ENCODE data around the gene ASB3.
A peak's percentile ranks its signal among the peaks of the same experiment; 100 is the strongest.
"Not testable (repeated sequence)": the region's sequence is repeated elsewhere in the genome, so short reads cannot be mapped to it uniquely, and the experiment has no call there.

ASB3 gene

DNA sequence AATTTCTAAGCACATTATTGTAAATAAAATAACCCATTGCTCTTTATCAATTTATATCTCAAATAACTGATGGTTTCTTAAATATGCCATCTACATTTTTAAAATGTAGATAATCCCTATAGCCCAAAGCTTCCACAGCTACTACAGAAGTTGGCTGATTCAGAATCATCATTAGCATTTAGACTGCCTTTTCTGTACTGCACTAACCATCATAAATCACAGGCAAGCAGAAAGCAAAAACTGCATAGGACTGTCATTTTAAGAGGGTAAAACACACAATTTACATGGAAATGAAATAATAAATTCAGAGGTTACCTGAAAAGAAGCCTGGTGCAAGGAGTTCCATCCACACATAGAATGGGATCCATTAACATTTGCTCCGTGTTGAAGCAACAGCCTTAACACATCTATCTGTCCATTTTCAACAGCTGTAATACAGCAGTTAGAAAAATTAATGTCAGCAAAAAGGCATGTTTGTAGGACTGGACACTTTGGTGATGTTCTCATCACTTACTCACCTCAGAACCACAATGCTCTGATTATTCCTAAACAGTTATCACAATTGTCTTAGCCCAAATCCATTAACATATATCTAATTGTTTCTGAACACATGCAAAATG lies 57.5 kb downstream of the ASB3 start:
- DNase-seq (ENCODE audit: low spot score), result no peak

GRCh38 chr2:53727921-53728320 lies 58.8 kb downstream of the ASB3 start:
- DNase-seq (ENCODE audit: low spot score), result no peak

DNA sequence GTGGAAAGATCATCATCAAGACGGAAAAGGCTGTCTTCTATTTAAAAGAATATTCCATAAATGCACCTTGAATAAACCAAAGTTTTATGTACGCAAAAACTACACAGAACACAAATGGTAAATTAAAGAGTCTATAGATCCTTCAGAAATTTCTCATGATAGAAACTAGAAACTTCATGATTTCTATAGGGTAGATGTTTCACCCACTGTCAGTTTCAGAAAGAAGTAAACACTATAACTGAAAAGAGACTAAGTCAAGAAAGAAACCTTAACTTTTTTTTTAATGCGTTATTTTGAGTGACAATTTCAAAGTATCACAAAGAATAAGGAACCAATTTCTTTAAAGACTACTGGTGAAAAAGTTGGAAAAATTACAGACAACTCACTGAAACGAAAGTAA lies 61.1 kb downstream of the ASB3 start:
- no peak for DNase-seq (ENCODE audit: low spot score)

GRCh38 chr2:53724536-53724935 lies 62.2 kb downstream of the ASB3 start:
- no peak for DNase-seq (ENCODE audit: low spot score)

- not testable (repeated sequence) for DNase-seq (ENCODE audit: low spot score)
Observed at GRCh38 chr2:53720944-53721343, 65.8 kb downstream of the ASB3 start.

GRCh38 chr2:53715568-53715967 lies 71.2 kb downstream of the ASB3 start:
- DNase-seq (ENCODE audit: low spot score), result peak; percentile 30

- no peak for DNase-seq (ENCODE audit: low spot score)
Observed at GRCh38 chr2:53711271-53711780, 75.4 kb downstream of the ASB3 start.

- peak; percentile 8 for DNase-seq (ENCODE audit: low spot score)
Observed at GRCh38 chr2:53708988-53709387, 77.8 kb downstream of the ASB3 start.

DNA sequence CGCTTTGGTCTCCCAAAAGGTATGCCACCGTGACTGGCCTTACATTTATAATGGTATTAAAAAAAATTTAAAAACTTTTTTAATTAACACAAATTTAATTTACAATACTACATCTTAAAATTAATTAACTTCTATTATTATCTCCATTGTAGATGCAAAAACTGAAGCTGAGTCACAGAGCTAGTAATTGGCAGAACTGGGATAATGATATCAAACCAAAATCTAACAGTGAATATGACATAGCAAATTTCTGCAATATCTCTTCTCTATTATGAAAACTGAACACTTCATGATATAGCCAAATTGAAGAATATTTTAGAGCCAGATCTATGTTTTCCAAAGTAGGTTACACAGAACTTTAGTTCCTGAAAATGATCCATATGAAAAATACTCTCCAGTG lies 85.5 kb downstream of the ASB3 start:
- DNase-seq (ENCODE audit: low spot score), result no peak

DNA sequence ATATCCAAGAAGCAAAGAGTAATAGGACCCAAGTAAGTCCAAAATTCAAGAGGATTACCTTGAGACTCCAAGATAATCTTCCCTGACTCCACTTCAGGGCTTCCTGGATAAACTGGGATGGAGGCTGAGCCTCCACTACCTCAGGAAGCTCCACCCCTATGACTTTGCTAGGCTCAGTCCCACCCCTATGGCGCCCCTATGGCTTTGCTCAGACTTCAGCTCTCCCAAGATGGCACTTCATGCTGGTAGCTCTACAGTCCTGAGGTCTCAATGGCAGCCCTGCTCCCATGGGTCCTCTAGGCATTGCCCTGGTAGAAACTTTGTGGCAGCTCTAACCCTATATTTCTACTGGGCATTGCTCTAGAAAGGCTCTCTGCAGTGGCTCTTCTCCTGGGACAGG lies 89.1 kb downstream of the ASB3 start:
- no peak for DNase-seq (ENCODE audit: low spot score)

GRCh38 chr2:53697092-53697491 lies 89.7 kb downstream of the ASB3 start:
- no peak for DNase-seq (ENCODE audit: low spot score)

DNA sequence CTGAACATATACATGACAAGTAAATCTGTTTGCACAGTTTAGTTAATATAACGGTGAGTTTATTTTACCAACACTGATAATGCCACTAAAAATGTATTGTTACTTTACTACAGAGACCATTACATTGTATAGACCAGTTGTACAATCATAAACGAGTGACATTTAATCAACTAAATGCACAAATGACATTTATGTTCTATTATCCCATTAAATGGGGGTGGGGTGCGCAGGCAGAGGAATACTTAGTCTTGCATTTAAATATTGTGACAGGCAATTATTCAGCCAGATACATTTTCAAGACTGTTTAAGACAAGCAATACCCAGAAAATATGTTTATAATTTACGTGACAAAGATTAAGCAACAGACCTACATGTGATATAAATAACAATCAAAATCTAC lies 91.2 kb downstream of the ASB3 start:
- no peak for DNase-seq (ENCODE audit: low spot score)

DNA sequence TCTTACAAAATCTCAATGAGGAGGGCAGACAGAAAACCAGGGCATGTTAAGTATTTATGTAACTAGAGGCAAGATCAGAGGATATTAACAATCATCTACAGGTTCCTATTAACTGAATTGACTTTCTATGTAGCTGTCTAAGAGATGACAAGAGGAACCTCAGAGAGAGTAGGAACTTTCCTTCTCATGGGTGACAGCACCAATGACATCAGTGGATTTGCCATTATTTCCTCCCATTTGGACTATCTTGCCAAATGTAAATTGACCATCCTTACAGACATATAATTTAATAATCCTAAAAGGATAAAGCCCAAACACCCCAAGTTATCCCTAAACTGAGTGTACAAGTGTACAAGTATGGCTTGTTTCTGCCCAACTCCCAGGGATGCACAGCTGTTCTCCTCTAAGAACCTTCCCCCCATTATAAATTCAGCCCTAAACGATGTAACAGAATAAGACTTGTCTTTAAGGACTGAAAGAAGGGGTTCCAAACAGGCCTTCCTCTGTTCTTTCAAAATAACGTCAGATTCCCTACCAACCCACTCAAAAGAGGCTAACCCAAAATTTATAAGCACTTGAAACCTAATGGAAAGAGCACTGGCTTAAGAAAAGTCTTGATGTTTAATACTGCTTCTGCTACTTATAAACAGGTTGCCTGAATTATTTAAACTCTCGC lies 92.5 kb downstream of the ASB3 start:
- no peak for DNase-seq (ENCODE audit: low spot score)

- DNase-seq (ENCODE audit: low spot score), result no peak
Observed at GRCh38 chr2:53690876-53691275, 95.9 kb downstream of the ASB3 start.

GRCh38 chr2:53672881-53673522 lies 113.8 kb downstream of the ASB3 start:
- DNase-seq (ENCODE audit: low spot score), result no peak

DNA sequence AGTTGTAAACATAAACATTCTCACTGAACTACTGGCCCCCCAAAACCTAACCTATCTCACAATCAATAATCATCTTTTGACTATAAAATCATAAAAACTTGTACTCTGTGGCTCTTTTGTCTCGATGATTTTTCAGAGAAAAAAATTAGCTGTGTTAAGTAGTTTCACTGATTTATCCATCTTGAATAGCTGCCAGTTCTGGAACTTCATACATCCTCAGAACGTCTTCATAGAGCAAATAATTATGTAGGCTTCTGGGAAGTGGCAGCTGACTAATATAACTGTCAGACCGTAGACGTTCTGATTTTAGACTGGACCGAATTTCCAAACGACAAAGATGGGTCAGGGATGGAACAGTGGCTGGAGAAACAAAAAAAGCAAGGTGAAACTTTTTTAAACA lies 116.4 kb downstream of the ASB3 start:
- no peak for DNase-seq (ENCODE audit: low spot score)

- DNase-seq (ENCODE audit: low spot score), result no peak
Observed at GRCh38 chr2:53668624-53669026, 118.1 kb downstream of the ASB3 start.

GRCh38 chr2:53667130-53667529 lies 119.6 kb downstream of the ASB3 start:
- DNase-seq (ENCODE audit: low spot score), result not testable (repeated sequence)

DNA sequence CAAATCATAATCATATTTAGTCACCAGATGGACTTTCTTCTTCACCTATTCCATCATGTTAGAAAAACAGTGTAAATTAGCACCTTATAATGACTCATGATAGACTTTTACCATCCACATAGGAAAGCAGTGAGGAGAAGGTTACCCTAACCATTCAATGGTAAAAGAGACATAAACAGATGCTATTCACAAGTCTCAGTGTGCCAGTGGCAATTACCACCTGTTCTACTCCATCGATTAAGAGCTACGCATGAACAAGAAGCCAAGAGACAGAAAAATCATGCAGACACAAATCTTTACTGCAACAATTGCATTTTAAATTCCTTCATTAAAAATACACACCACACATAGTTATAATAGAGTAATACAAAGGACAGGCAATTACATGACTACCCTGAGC lies 125.9 kb downstream of the ASB3 start:
- DNase-seq (ENCODE audit: low spot score), result no peak

- DNase-seq (ENCODE audit: low spot score), result not testable (repeated sequence)
Observed at GRCh38 chr2:53658474-53658873, 128.3 kb downstream of the ASB3 start.

DNA sequence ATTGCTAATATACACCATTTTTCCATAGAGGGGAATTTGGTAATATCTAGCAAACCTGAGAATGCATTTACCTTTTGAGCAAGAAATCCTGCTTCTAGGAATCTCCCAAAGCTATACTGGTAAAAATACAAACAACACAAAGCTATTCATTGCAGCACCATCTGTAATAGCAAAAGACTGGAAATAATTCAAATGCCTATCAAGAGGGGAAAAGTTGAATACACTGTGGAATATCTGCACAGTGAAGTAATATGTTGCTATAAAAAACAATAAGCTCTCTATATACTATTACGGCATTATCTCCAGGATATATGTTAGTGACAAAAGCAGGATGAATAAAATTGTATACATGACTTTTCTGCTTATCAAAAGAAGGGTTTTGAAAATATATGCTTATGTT lies 131.5 kb downstream of the ASB3 start:
- no peak for DNase-seq (ENCODE audit: low spot score)

- DNase-seq (ENCODE audit: low spot score), result no peak
Observed at GRCh38 chr2:53654396-53654795, 132.4 kb downstream of the ASB3 start.

- no peak for DNase-seq (ENCODE audit: low spot score)
Observed at GRCh38 chr2:53652131-53652530, 134.6 kb downstream of the ASB3 start.
